ENCODE results near the gene ANKRD50. TPM values are rescaled to one million over a fixed set of nuclear protein-coding genes. Genes with fewer than 3 reads are reported as not detected.
A peak's percentile ranks its signal among the peaks of the same experiment; 100 is the strongest.

Gene ANKRD50
- polyA plus RNA-seq, result 22.3 TPM
- long read RNA-seq, donor 1, result 0 reads
- long read RNA-seq, donor 2, full-length matches to known transcripts, result 1 of 8 reads
- long read RNA-seq, donor 2, partial matches to known transcripts, result 7 of 8 reads
- long read RNA-seq, donor 2, other reads (novel, unspliced or antisense), result 0 of 8 reads
- long read RNA-seq, donor 3, full-length matches to known transcripts, result 3 of 16 reads
- long read RNA-seq, donor 3, partial matches to known transcripts, result 13 of 16 reads
- long read RNA-seq, donor 3, other reads (novel, unspliced or antisense), result 0 of 16 reads
- long read RNA-seq, donor 4, result 0 reads
- long read RNA-seq, donor 5, full-length matches to known transcripts, result 1 of 13 reads
- long read RNA-seq, donor 5, partial matches to known transcripts, result 12 of 13 reads
- long read RNA-seq, donor 5, other reads (novel, unspliced or antisense), result 0 of 13 reads
- long read RNA-seq, donor 6, full-length matches to known transcripts, result 3 of 8 reads
- long read RNA-seq, donor 6, partial matches to known transcripts, result 5 of 8 reads
- long read RNA-seq, donor 6, other reads (novel, unspliced or antisense), result 0 of 8 reads
- long read RNA-seq, donor 7, full-length matches to known transcripts, result 2 of 15 reads
- long read RNA-seq, donor 7, partial matches to known transcripts, result 13 of 15 reads
- long read RNA-seq, donor 7, other reads (novel, unspliced or antisense), result 0 of 15 reads
- long read RNA-seq, donor 8, full-length matches to known transcripts, result 2 of 2 reads
- long read RNA-seq, donor 8, partial matches to known transcripts, result 0 of 2 reads
- long read RNA-seq, donor 8, other reads (novel, unspliced or antisense), result 0 of 2 reads
- long read RNA-seq, donor 9, full-length matches to known transcripts, result 1 of 7 reads
- long read RNA-seq, donor 9, partial matches to known transcripts, result 6 of 7 reads
- long read RNA-seq, donor 9, other reads (novel, unspliced or antisense), result 0 of 7 reads
- long read RNA-seq, donor 10, full-length matches to known transcripts, result 2 of 8 reads
- long read RNA-seq, donor 10, partial matches to known transcripts, result 6 of 8 reads
- long read RNA-seq, donor 10, other reads (novel, unspliced or antisense), result 0 of 8 reads
- long read RNA-seq, donor 11, full-length matches to known transcripts, result 1 of 6 reads
- long read RNA-seq, donor 11, partial matches to known transcripts, result 5 of 6 reads
- long read RNA-seq, donor 11, other reads (novel, unspliced or antisense), result 0 of 6 reads

- H3K36me3 ChIP-seq (ENCODE audit: control insufficient read depth, insufficient read depth, low read length), result no peaks in the 10 kb centered on the region
- peak within 1 kb of the TSS; percentile 80 for H3K4me3 ChIP-seq (ENCODE audit: low read length)
- peaks cover 3% of the 10 kb centered on the region for H3K4me1 ChIP-seq (ENCODE audit: control insufficient read depth, insufficient read depth, low read length)
- no peaks in the 10 kb centered on the region for H3K27me3 ChIP-seq (ENCODE audit: control insufficient read depth, insufficient read depth, low read length)
- DNase-seq, result peak; percentile 89 to 93
- WGBS (ENCODE audit: insufficient coverage, low lambda C conversion rate), result no CpG with 5 or more reads among the region's 85 CpGs
- no peaks in the 10 kb centered on the region for H3K9me3 ChIP-seq (ENCODE audit: control insufficient read depth, low read depth, low read length)
- H3K27ac ChIP-seq (ENCODE audit: low read length), result peak within 1 kb of the TSS; percentile 96
Measured at GRCh38 chr4:124712372-124713184, at the start of gene ANKRD50. Gene ANKRD50 (minus strand): TSS chr4:124712732. CDS start chr4:124710511, 2,221 bp downstream.

- 100% methylated on average over 1 of the region's 1 CpG for WGBS (ENCODE audit: insufficient coverage, low lambda C conversion rate)
- no peak for DNase-seq
- no peak overlapping the region for H3K4me3 ChIP-seq (ENCODE audit: low read length)
- no peaks in the 10 kb centered on the region for H3K4me1 ChIP-seq (ENCODE audit: control insufficient read depth, insufficient read depth, low read length)
- no peaks in the 10 kb centered on the region for H3K36me3 ChIP-seq (ENCODE audit: control insufficient read depth, insufficient read depth, low read length)
- H3K9me3 ChIP-seq (ENCODE audit: control insufficient read depth, low read depth, low read length), result no peaks in the 10 kb centered on the region
- no peaks in the 10 kb centered on the region for H3K27me3 ChIP-seq (ENCODE audit: control insufficient read depth, insufficient read depth, low read length)
- H3K27ac ChIP-seq (ENCODE audit: low read length), result no peak overlapping the region
Measured at GRCh38 chr4:124757126-124757525, 44.6 kb upstream of the ANKRD50 start.

- DNase-seq, result no peak
- no peaks in the 10 kb centered on the region for H3K36me3 ChIP-seq (ENCODE audit: control insufficient read depth, insufficient read depth, low read length)
- H3K4me3 ChIP-seq (ENCODE audit: low read length), result no peak overlapping the region
- H3K9me3 ChIP-seq (ENCODE audit: control insufficient read depth, low read depth, low read length), result no peaks in the 10 kb centered on the region
- H3K4me1 ChIP-seq (ENCODE audit: control insufficient read depth, insufficient read depth, low read length), result no peaks in the 10 kb centered on the region
- H3K27ac ChIP-seq (ENCODE audit: low read length), result no peak overlapping the region
- H3K27me3 ChIP-seq (ENCODE audit: control insufficient read depth, insufficient read depth, low read length), result no peaks in the 10 kb centered on the region
Measured at GRCh38 chr4:124754681-124755080, 42.1 kb upstream of the ANKRD50 start.

- WGBS (ENCODE audit: insufficient coverage, low lambda C conversion rate), result 65% methylated on average over 2 of the region's 4 CpGs
- no peak for DNase-seq
- Histone ChIP-seq H3K4me3 (ENCODE audit: low read length) (no peak overlapping the region), H3K27me3 (ENCODE audit: control insufficient read depth, insufficient read depth, low read length) (no peaks in the 10 kb centered on the region), H3K4me1 (ENCODE audit: control insufficient read depth, insufficient read depth, low read length) (no peaks in the 10 kb centered on the region), H3K27ac (ENCODE audit: low read length) (no peak overlapping the region), H3K9me3 (ENCODE audit: control insufficient read depth, low read depth, low read length) (no peaks in the 10 kb centered on the region), H3K36me3 (ENCODE audit: control insufficient read depth, insufficient read depth, low read length) (no peaks in the 10 kb centered on the region)
Measured at GRCh38 chr4:124753941-124754581, 41.5 kb upstream of the ANKRD50 start.

GRCh38 chr4:124749421-124749820 is 36.9 kb upstream of the ANKRD50 start:
- no peak overlapping the region for H3K27ac ChIP-seq (ENCODE audit: low read length)
- H3K4me1 ChIP-seq (ENCODE audit: control insufficient read depth, insufficient read depth, low read length), result no peaks in the 10 kb centered on the region
- no peaks in the 10 kb centered on the region for H3K36me3 ChIP-seq (ENCODE audit: control insufficient read depth, insufficient read depth, low read length)
- no peaks in the 10 kb centered on the region for H3K9me3 ChIP-seq (ENCODE audit: control insufficient read depth, low read depth, low read length)
- no peak for DNase-seq
- no peak overlapping the region for H3K4me3 ChIP-seq (ENCODE audit: low read length)
- WGBS (ENCODE audit: insufficient coverage, low lambda C conversion rate), result no CpG with 5 or more reads among the region's 2 CpGs
- H3K27me3 ChIP-seq (ENCODE audit: control insufficient read depth, insufficient read depth, low read length), result no peaks in the 10 kb centered on the region

- H3K9me3 ChIP-seq (ENCODE audit: control insufficient read depth, low read depth, low read length), result no peaks in the 10 kb centered on the region
- WGBS (ENCODE audit: insufficient coverage, low lambda C conversion rate), result 100% methylated on average over 1 of the region's 1 CpG
Measured at GRCh38 chr4:124748965-124749364, 36.4 kb upstream of the ANKRD50 start.

GRCh38 chr4:124745985-124746801 is 33.7 kb upstream of the ANKRD50 start:
- WGBS (ENCODE audit: insufficient coverage, low lambda C conversion rate), result 86% methylated on average over 2 of the region's 5 CpGs
- Histone ChIP-seq H3K4me3 (ENCODE audit: low read length) (no peak overlapping the region), H3K4me1 (ENCODE audit: control insufficient read depth, insufficient read depth, low read length) (no peaks in the 10 kb centered on the region), H3K36me3 (ENCODE audit: control insufficient read depth, insufficient read depth, low read length) (no peaks in the 10 kb centered on the region), H3K27ac (ENCODE audit: low read length) (no peak overlapping the region), H3K9me3 (ENCODE audit: control insufficient read depth, low read depth, low read length) (no peaks in the 10 kb centered on the region), H3K27me3 (ENCODE audit: control insufficient read depth, insufficient read depth, low read length) (no peaks in the 10 kb centered on the region)
- DNase-seq, result peak in 1 of 2 donors; percentile 13

More at GRCh38 chr4:124748965-124749364, 36.4 kb upstream of the ANKRD50 start:
- Histone ChIP-seq H3K4me1 (ENCODE audit: control insufficient read depth, insufficient read depth, low read length) (no peaks in the 10 kb centered on the region), H3K27ac (ENCODE audit: low read length) (no peak overlapping the region), H3K36me3 (ENCODE audit: control insufficient read depth, insufficient read depth, low read length) (no peaks in the 10 kb centered on the region), H3K27me3 (ENCODE audit: control insufficient read depth, insufficient read depth, low read length) (no peaks in the 10 kb centered on the region), H3K4me3 (ENCODE audit: low read length) (no peak overlapping the region)
- DNase-seq, result no peak

GRCh38 chr4:124743711-124744110 is 31.2 kb upstream of the ANKRD50 start:
- Histone ChIP-seq H3K4me1 (ENCODE audit: control insufficient read depth, insufficient read depth, low read length) (no peaks in the 10 kb centered on the region), H3K36me3 (ENCODE audit: control insufficient read depth, insufficient read depth, low read length) (no peaks in the 10 kb centered on the region), H3K27me3 (ENCODE audit: control insufficient read depth, insufficient read depth, low read length) (no peaks in the 10 kb centered on the region), H3K27ac (ENCODE audit: low read length) (no peak overlapping the region), H3K4me3 (ENCODE audit: low read length) (no peak overlapping the region), H3K9me3 (ENCODE audit: control insufficient read depth, low read depth, low read length) (no peaks in the 10 kb centered on the region)
- WGBS (ENCODE audit: insufficient coverage, low lambda C conversion rate), result 100% methylated on average over 3 of the region's 5 CpGs
- no peak for DNase-seq

GRCh38 chr4:124740501-124740900 is 28.0 kb upstream of the ANKRD50 start:
- H3K4me1 ChIP-seq (ENCODE audit: control insufficient read depth, insufficient read depth, low read length), result no peaks in the 10 kb centered on the region
- no peaks in the 10 kb centered on the region for H3K27me3 ChIP-seq (ENCODE audit: control insufficient read depth, insufficient read depth, low read length)
- DNase-seq, result no peak
- WGBS (ENCODE audit: insufficient coverage, low lambda C conversion rate), result 60% methylated on average over 1 of the region's 1 CpG
- no peak overlapping the region for H3K27ac ChIP-seq (ENCODE audit: low read length)
- H3K4me3 ChIP-seq (ENCODE audit: low read length), result no peak overlapping the region
- no peaks in the 10 kb centered on the region for H3K9me3 ChIP-seq (ENCODE audit: control insufficient read depth, low read depth, low read length)
- H3K36me3 ChIP-seq (ENCODE audit: control insufficient read depth, insufficient read depth, low read length), result no peaks in the 10 kb centered on the region

Measured in large intestine (tissue), 12 donors.